Activated T-cell treated with anti-CD3 and anti-CD28 coated beads, Interleukin-2, amount 50 U/mL, for 72 hours (primary cell): ENCODE data around the gene NFIL3. TPM values are rescaled to one million over a fixed set of nuclear protein-coding genes. Genes with fewer than 3 reads are reported as not detected.
"Not testable (repeated sequence)": the region's sequence is repeated elsewhere in the genome, so short reads cannot be mapped to it uniquely, and the experiment has no call there.

Source experiments
- ATAC-seq, 2 donors: fragments of 150-1000 bp; cut with Tn5 transposase; replicated peaks in 1 of 2; 2 replicates each; pipeline ENCODE4 v1.10.0; 2021; ENCODE audit warnings: moderate library complexity in 2 of 2, mild to moderate bottlenecking in 1 of 2
- DNase-seq, 2 donors: peaks; one replicate each; pipeline ENCODE4 v3.0.0; 2021 to 2022; ENCODE audit warnings: mixed read lengths in 1 of 2
- H3K27ac Mint-ChIP-seq: one replicate; pipeline ENCODE4 v1.8.0; 2022; ENCODE audit warnings: mild to moderate bottlenecking, moderate library complexity, mixed read lengths
- H3K27me3 Mint-ChIP-seq: one replicate; pipeline ENCODE4 v1.8.0; 2022; ENCODE audit warnings: low read depth, mixed read lengths
- H3K36me3 Mint-ChIP-seq, 2 donors: one replicate each; pipeline ENCODE4 v1.8.0; 2022; ENCODE audit warnings: mixed read lengths in 2 of 2, mild to moderate bottlenecking in 1 of 2; ENCODE audit not compliant: insufficient read depth in 2 of 2
- H3K4me1 Mint-ChIP-seq: one replicate; pipeline ENCODE4 v1.8.0; 2022; ENCODE audit warnings: low read depth, mixed read lengths
- H3K4me3 Mint-ChIP-seq, 2 donors: one replicate each; pipeline ENCODE4 v1.8.0; 2022; ENCODE audit warnings: mild to moderate bottlenecking in 2 of 2, mixed read lengths in 2 of 2, moderate library complexity in 2 of 2
- H3K9me3 Mint-ChIP-seq, 2 donors: one replicate each; pipeline ENCODE4 v1.8.0; 2022; ENCODE audit warnings: mixed read lengths in 2 of 2
- total RNA-seq, 2 donors: library from RNA; stranded (reverse); gene quantifications; one replicate each; pipeline ENCODE4 v1.2.3, GENCODE V29; 2022

NFIL3 gene
- total RNA-seq, 2 donors from 2014 or later = 208 to 246 TPM

GRCh38 chr9:91379426-91379825, 44.2 kb downstream of the NFIL3 start:
- Mint-ChIP-seq H3K4me3 (no peak overlapping the region), H3K27ac (no peak overlapping the region), H3K36me3 (peaks cover 3 to 5% of the 10 kb centered on the region in 2 donors), H3K4me1 (peaks cover 16% of the 10 kb centered on the region), H3K9me3 (peaks cover 3 to 4% of the 10 kb centered on the region in 2 donors), H3K27me3 (peaks cover 47% of the 10 kb centered on the region)
- DNase-seq = no peak
- no peak for ATAC-seq

- H3K27ac Mint-ChIP-seq = no peak overlapping the region
- peaks cover 3 to 4% of the 10 kb centered on the region in 2 donors for H3K9me3 Mint-ChIP-seq
- H3K27me3 Mint-ChIP-seq = peaks cover 47% of the 10 kb centered on the region
- no peak overlapping the region for H3K4me3 Mint-ChIP-seq
- peaks cover 16% of the 10 kb centered on the region for H3K4me1 Mint-ChIP-seq
- ATAC-seq (no peak), DNase-seq (no peak)
- H3K36me3 Mint-ChIP-seq = peaks cover 3 to 5% of the 10 kb centered on the region in 2 donors
Measured at GRCh38 chr9:91378695-91379127, 44.9 kb downstream of the NFIL3 start.

GRCh38 chr9:91378054-91378453, 45.6 kb downstream of the NFIL3 start:
- not testable (repeated sequence) for ATAC-seq, DNase-seq, H3K36me3 Mint-ChIP-seq, H3K9me3 Mint-ChIP-seq, H3K27ac Mint-ChIP-seq, H3K4me3 Mint-ChIP-seq
- peaks cover 47% of the 10 kb centered on the region for H3K27me3 Mint-ChIP-seq
- peaks cover 16% of the 10 kb centered on the region for H3K4me1 Mint-ChIP-seq

GRCh38 chr9:91376239-91376638, 47.4 kb downstream of the NFIL3 start:
- Mint-ChIP-seq H3K9me3 (peaks cover 3 to 4% of the 10 kb centered on the region in 2 donors), H3K4me1 (peaks cover 16% of the 10 kb centered on the region), H3K27me3 (peaks cover 29% of the 10 kb centered on the region), H3K36me3 (peaks cover 3 to 5% of the 10 kb centered on the region in 2 donors), H3K27ac (no peak overlapping the region), H3K4me3 (no peak overlapping the region)
- no peak for DNase-seq
- ATAC-seq = no peak

- ATAC-seq (no peak), DNase-seq (no peak)
- peaks cover 20% of the 10 kb centered on the region for H3K27me3 Mint-ChIP-seq
- no peak overlapping the region for H3K27ac Mint-ChIP-seq
- H3K4me3 Mint-ChIP-seq = no peak overlapping the region
- peaks cover 3 to 5% of the 10 kb centered on the region in 2 donors for H3K36me3 Mint-ChIP-seq
- H3K9me3 Mint-ChIP-seq = peaks cover 3 to 4% of the 10 kb centered on the region in 2 donors
- peaks cover 16% of the 10 kb centered on the region for H3K4me1 Mint-ChIP-seq
Measured at GRCh38 chr9:91374939-91375338, 48.7 kb downstream of the NFIL3 start.

- ATAC-seq (no peak), DNase-seq (no peak)
- Mint-ChIP-seq H3K4me1 (peaks cover 11% of the 10 kb centered on the region), H3K4me3 (no peak overlapping the region), H3K36me3 (no peaks in the 10 kb centered on the region), H3K27ac (no peak overlapping the region), H3K9me3 (peaks cover 0 to 4% of the 10 kb centered on the region in 2 donors), H3K27me3 (peaks cover 25% of the 10 kb centered on the region)
Measured at GRCh38 chr9:91371894-91372293, 51.7 kb downstream of the NFIL3 start.

GRCh38 chr9:91370006-91370405, 53.6 kb downstream of the NFIL3 start:
- not testable (repeated sequence) for DNase-seq, H3K36me3 Mint-ChIP-seq, ATAC-seq, H3K9me3 Mint-ChIP-seq, H3K4me1 Mint-ChIP-seq, H3K4me3 Mint-ChIP-seq, H3K27ac Mint-ChIP-seq
- peaks cover 25% of the 10 kb centered on the region for H3K27me3 Mint-ChIP-seq

GRCh38 chr9:91364702-91365101, 58.9 kb downstream of the NFIL3 start:
- H3K36me3 Mint-ChIP-seq = peaks cover 12 to 18% of the 10 kb centered on the region in 2 donors
- no peak overlapping the region for H3K27ac Mint-ChIP-seq
- peaks cover 26% of the 10 kb centered on the region for H3K4me1 Mint-ChIP-seq
- H3K4me3 Mint-ChIP-seq = no peak overlapping the region
- peaks cover 21% of the 10 kb centered on the region for H3K27me3 Mint-ChIP-seq
- H3K9me3 Mint-ChIP-seq = peaks cover 0 to 4% of the 10 kb centered on the region in 2 donors
- DNase-seq (no peak), ATAC-seq (no peak)

GRCh38 chr9:91364005-91364404, 59.6 kb downstream of the NFIL3 start:
- Mint-ChIP-seq H3K27ac (no peak overlapping the region), H3K27me3 (peaks cover 15% of the 10 kb centered on the region), H3K9me3 (peaks cover 0 to 4% of the 10 kb centered on the region in 2 donors)

GRCh38 chr9:91362051-91362611, 61.5 kb downstream of the NFIL3 start:
- Mint-ChIP-seq H3K9me3 (no peaks in the 10 kb centered on the region), H3K36me3 (peaks cover 30 to 34% of the 10 kb centered on the region in 2 donors), H3K27me3 (no peaks in the 10 kb centered on the region), H3K4me3 (peak overlapping the region; percentile 82 to 85), H3K4me1 (peaks cover 52% of the 10 kb centered on the region), H3K27ac (peak overlapping the region; percentile 88)
- ATAC-seq (no peak), DNase-seq (no peak)

More at GRCh38 chr9:91364005-91364404, 59.6 kb downstream of the NFIL3 start:
- H3K36me3 Mint-ChIP-seq = peaks cover 18 to 22% of the 10 kb centered on the region in 2 donors
- no peak for ATAC-seq
- H3K4me1 Mint-ChIP-seq = peaks cover 33% of the 10 kb centered on the region
- DNase-seq = no peak
- H3K4me3 Mint-ChIP-seq = no peak overlapping the region

GRCh38 chr9:91361291-91362050, 62.2 kb downstream of the NFIL3 start, which contains the start of gene AUH:
TSS of gene AUH (minus strand) at chr9:91361918. CDS start at chr9:91361889, 29 bp downstream.
- peak within 1 kb of the TSS; percentile 100 for H3K27ac Mint-ChIP-seq
- H3K36me3 Mint-ChIP-seq = peaks cover 31 to 40% of the 10 kb centered on the region in 2 donors
- ATAC-seq = peak; percentile 72 to 73
- H3K9me3 Mint-ChIP-seq = no peaks in the 10 kb centered on the region
- H3K27me3 Mint-ChIP-seq = no peaks in the 10 kb centered on the region
- peaks cover 58% of the 10 kb centered on the region for H3K4me1 Mint-ChIP-seq
- H3K4me3 Mint-ChIP-seq = peak within 1 kb of the TSS; percentile 96 to 99
- peak; percentile 92 to 95 for DNase-seq

GRCh38 chr9:91360551-91361290, 62.9 kb downstream of the NFIL3 start:
- DNase-seq (no peak), ATAC-seq (no peak)
- Mint-ChIP-seq H3K27ac (peak overlapping the region; percentile 100), H3K4me3 (peak overlapping the region; percentile 96 to 99), H3K27me3 (no peaks in the 10 kb centered on the region), H3K36me3 (peaks cover 33 to 45% of the 10 kb centered on the region in 2 donors), H3K9me3 (no peaks in the 10 kb centered on the region), H3K4me1 (peaks cover 66% of the 10 kb centered on the region)
